COLO668 (cell line): Measurements from ENCODE around the gene RBM20.

Source experiments
- DNase-seq: peaks from one replicate; lab custom pipeline; 2025; ENCODE audit not compliant: unreplicated experiment; lab: John Stamatoyannopoulos, UW

RBM20 gene

DNA sequence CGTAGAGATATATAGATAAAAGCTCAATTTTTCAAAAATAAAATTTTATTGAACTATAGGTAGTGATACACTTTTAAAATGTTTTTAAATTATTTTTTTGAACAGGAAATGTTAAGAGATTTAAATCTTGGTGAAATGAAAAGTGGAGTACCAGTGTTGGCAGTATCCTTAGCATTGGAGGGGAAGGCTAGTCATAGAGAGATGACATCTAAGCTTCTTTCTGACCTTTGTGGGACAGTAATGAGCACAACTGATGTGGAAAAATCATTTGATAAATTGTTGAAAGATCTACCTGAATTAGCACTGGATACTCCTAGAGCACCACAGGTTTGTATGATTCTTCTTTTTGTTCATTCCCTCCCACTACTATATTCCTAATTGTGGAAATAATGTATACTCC is 243.4 kb downstream of the RBM20 start:
- no peak for DNase-seq
